Fibroblast of skin of left biceps (primary cell): ENCODE measurements around the gene TNS2.
"Not testable (repeated sequence)": the region's sequence is repeated elsewhere in the genome, so short reads cannot be mapped to it uniquely, and the experiment has no call there.

Experiments
- DNase-seq, 2 experiments: peaks; one replicate each; pipeline ENCODE4 v3.0.0-alpha.2; 2013; ENCODE audit warnings: low read depth in 2 of 2

The TNS2 gene

GRCh38 chr12:53093777-53094393 lies 44.0 kb downstream of the TNS2 start:
- no peak for DNase-seq

- no peak for DNase-seq
Observed at GRCh38 chr12:53094394-53094787, 44.5 kb downstream of the TNS2 start.

DNA sequence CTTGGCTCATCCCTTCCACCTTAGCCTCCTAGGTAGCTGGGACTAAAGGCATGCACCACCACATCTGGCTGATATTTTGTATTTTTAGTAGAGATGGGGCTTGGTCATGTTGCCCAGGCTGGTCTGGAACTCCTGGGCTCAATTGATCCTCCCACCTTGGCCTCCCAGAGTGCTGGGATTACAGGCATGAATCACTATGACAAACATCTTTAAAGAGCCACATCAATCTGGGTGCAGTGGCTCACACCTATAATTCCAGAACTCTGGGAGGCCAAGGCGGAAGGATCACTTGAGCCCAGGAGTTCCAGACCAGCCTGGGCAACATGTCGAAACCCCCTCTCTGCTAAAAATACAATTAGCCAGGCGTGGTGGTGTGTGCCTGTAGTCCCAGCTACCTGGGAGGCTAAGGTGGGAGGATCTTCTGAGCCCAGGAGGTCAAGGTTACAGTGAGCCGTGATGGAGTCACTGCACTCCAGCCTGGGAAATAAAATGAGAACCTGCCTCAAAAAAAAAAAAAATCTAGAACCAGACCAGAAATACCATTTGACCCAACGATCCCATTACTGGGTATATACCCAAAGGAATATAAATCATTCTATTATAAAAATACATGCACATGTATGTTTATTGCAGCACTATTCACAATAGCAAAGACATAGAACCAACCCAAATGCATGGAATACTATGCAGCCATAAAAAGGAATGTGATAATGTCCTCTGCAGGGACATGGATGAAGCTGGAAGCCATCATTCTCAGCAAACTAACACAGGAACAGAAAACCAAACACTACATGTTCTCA lies 45.1 kb downstream of the TNS2 start:
- DNase-seq = not testable (repeated sequence)

- DNase-seq = not testable (repeated sequence)
Observed at GRCh38 chr12:53095596-53095895, 45.7 kb downstream of the TNS2 start.

- DNase-seq = peak; percentile 65 to 68
Observed at GRCh38 chr12:53096089-53096741, 46.4 kb downstream of the TNS2 start.

GRCh38 chr12:53096759-53097158 lies 46.9 kb downstream of the TNS2 start:
- no peak for DNase-seq

- DNase-seq = no peak
Observed at GRCh38 chr12:53097207-53097563, 47.3 kb downstream of the TNS2 start.

DNA sequence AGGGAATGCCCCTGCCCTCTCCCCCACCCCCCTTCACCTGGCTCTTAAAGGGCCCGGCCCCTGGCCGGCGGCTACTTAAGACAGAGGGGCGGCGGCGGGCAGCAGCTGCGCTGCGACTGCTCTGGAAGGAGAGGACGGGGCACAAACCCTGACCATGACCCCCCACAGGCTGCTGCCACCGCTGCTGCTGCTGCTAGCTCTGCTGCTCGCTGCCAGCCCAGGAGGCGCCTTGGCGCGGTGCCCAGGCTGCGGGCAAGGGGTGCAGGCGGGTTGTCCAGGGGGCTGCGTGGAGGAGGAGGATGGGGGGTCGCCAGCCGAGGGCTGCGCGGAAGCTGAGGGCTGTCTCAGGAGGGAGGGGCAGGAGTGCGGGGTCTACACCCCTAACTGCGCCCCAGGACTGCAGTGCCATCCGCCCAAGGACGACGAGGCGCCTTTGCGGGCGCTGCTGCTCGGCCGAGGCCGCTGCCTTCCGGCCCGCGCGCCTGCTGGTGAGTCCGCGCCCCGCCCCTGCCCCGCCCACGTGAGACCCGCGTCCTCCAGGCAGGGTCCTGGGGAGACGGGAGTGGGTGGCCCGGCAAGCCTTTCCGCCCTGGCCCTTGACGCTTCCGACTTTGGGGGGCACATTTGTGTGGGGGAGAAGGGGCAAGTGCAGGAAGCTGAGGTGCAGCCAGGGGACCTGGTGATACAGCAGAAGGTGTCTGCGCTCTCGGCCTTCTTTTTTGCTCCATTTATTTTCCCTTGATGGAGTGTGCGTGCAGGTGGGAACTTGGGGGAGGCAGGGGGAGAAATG lies 47.9 kb downstream of the TNS2 start, which contains the start of gene IGFBP6:
Gene IGFBP6, plus strand, starts transcription at position 104 of the 790 bp plus-strand sequence. Its CDS starts 51 bp downstream, at position 155.
- no peak for DNase-seq

GRCh38 chr12:53098354-53098981 lies 48.6 kb downstream of the TNS2 start:
- no peak for DNase-seq

GRCh38 chr12:53099071-53099882 lies 49.4 kb downstream of the TNS2 start:
- peak; percentile 82 to 86 for DNase-seq

GRCh38 chr12:53100466-53101151 lies 50.7 kb downstream of the TNS2 start:
- DNase-seq = no peak

DNA sequence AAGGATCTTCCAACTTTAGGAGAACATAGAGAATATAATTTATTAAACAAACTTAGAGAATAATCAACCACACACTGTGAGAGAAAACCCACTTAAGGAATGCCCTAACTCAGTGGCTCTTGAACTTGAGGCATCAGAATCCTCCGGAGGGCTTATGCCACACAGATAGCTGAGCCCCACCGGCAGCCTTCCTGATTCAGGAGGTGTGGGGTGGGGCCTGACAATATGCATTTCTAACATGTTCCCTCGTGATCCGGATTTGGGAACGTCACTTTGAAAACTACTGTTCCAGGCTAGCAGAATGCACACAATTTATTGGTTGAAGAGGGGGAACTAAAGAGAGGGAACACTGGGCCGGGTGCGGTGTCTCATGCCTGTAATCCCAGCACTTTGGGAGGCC lies 51.4 kb downstream of the TNS2 start:
- DNase-seq = no peak

DNA sequence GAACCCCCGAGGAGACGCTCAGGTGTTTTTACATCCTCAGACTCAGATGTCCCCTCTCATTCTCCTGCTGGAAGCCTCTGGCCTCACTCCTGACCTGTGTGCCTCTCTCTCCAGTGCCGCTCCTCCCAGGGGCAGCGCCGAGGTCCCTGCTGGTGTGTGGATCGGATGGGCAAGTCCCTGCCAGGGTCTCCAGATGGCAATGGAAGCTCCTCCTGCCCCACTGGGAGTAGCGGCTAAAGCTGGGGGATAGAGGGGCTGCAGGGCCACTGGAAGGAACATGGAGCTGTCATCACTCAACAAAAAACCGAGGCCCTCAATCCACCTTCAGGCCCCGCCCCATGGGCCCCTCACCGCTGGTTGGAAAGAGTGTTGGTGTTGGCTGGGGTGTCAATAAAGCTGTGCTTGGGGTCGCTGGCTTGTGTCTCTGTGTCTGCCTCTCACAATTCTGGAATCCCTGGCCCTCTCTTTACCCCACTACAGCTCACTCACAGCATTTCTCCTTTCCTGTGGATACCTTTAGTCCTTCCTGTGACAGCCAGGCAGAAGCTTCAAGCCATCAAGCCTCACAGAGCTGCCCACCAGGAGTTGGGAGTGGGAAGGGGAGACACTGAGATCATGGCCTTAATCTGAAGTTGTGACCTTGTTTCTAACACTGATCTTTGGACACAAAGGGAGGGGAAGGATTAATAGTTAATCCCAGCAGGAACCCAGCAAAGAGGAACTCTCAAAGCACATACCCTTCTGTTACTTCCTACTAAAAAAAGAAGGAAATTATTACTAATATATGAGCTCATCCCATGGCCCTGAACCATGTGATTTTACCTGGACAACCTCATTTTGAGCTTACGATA lies 52.3 kb downstream of the TNS2 start:
- DNase-seq = no peak

GRCh38 chr12:53102883-53103807 lies 53.3 kb downstream of the TNS2 start, which contains the start of gene SOAT2:
TSS of gene SOAT2 (plus strand) at chr12:53103486. CDS start at chr12:53103578, 92 bp downstream.
- DNase-seq = no peak

DNA sequence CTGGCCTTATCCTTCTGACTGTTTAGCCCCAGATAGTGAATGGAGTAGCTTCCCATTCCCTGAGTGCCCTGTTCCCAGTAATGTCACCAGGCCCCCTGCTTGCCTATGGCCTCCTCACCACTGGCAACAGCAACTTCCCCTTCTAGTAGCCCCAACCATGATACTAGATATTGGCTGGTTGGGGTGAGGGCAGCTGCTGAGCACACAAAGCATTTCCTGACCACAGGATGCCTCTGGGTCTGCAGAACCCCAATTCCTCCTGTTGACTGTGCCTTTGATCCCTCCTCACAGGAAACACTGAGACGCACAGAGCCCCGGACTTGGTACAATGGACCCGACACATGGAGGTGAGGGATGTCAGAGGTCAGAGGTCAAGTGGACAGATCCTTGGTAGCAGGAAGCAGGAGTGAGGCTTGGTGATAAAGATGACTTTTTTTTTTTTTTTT lies 54.0 kb downstream of the TNS2 start:
- no peak for DNase-seq

- no peak for DNase-seq
Observed at GRCh38 chr12:53105256-53105655, 55.4 kb downstream of the TNS2 start.

DNA sequence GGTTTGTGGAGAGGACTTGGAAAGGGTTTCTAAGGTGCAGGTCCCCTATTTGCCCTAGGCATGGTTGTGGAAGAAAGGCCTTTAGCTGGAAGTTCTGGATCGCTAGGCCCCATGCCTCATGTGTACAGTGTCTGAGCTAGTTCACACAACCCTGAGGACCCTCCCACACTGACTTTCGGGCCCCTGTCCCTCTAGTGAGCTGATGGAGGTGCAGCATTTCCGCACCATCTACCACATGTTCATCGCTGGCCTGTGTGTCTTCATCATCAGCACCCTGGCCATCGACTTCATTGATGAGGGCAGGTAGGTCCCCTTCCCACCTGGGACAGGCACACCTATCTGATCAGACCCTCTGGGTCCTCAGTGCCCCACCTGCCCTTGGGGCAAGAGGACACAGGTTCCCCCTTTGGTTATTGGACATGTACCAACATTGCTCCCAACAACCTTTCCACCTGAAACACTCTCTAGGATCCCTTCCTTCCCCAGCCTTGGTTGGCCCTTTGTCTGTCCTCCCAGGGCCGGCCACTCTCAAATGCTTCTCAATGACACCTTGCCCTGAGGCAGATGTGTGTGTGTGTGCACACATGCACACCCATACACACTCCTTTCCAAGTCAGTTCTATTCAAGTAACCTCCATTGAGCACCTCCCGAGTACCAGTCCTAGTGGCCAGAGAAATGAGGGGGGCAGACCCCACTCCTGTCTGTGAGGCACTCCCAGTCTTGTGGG lies 56.0 kb downstream of the TNS2 start:
- no peak for DNase-seq
